K562 (cell line): Measurements from ENCODE around the gene SCARF1. TPM values are rescaled to one million over a fixed set of nuclear protein-coding genes. Genes with fewer than 3 reads are reported as not detected.

Experiments
- ATAC-seq: fragments of 200-7000 bp; cut with Tn5 transposase; 3 replicates; pipeline ENCODE4 v1.9.1; 2020; ENCODE audit warnings: moderate library complexity
- BruUV-seq: library from RNA; stranded (reverse); fragments of 400-500 nt; replicated peaks from 2 replicates; lab custom pipeline; 2021; lab: Mats Ljungman, UMichigan
- CTCF ChIA-PET: fragments of 300-600 bp; formaldehyde crosslinking; extraction: SDS; loops from one replicate; lab custom pipeline; 2021; ENCODE audit warnings: low intra/inter-chr PET ratio; lab: Yijun Ruan, JAX
- POLR2A ChIA-PET: fragments of 300-600, 350-650 bp; sonication (Branson Sonifier 250); formaldehyde crosslinking; extraction: SDS; loops from one replicate; lab custom pipeline; 2021; ENCODE audit warnings: antibody characterized with exemption, inconsistent platforms; lab: Yijun Ruan, JAX
- DNase-seq, 4 experiments: peaks; one replicate each; pipeline versions ENCODE4 v3.0.0 to v3.0.0-alpha.2; 2011 to 2018; ENCODE audit warnings: low spot score in 3 of 4, mixed read lengths in 3 of 4; ENCODE audit errors: extremely low read depth in 1 of 4
- FAIRE-seq: peaks from 2 replicates; lab custom pipeline; 2011; peaks lifted over from hg19 to GRCh38; lab: Jason Lieb, UNC
- H2AFZ ChIP-seq: 2 replicates; pipeline ENCODE4 v1.6.0; 2011; ENCODE audit warnings: low read depth, low read length, control low read depth, inconsistent platforms
- H3K27ac ChIP-seq: fragments of 200-600 bp; 3 replicates; pipeline ENCODE4 v1.8.0; 2011; ENCODE audit warnings: low read depth, mild to moderate bottlenecking, control low read depth, inconsistent platforms, low read length, moderate library complexity, mixed read lengths; ENCODE audit errors: extremely low read depth
- H3K27me3 ChIP-seq, 2 experiments: fragments of 300-600 bp in 1 of 2; 2 replicates in 1 of 2; 3 replicates in 1 of 2; pipeline versions ENCODE4 v1.6.0 to v1.8.0; 2011; ENCODE audit warnings: inconsistent platforms in 2 of 2, low read length in 2 of 2, mild to moderate bottlenecking in 1 of 2, mixed read lengths in 1 of 2, moderate library complexity in 1 of 2; ENCODE audit not compliant: control insufficient read depth in 2 of 2, insufficient read depth in 2 of 2
- H3K36me3 ChIP-seq: fragments of 300-600 bp; 3 replicates; pipeline ENCODE4 v1.8.0; 2011; ENCODE audit warnings: mild to moderate bottlenecking, low read length, inconsistent platforms; ENCODE audit not compliant: control insufficient read depth, insufficient read depth
- H3K4me1 ChIP-seq, 2 experiments: fragments of 200-600 bp in 1 of 2; replicated peaks in 1 of 2; 2 replicates in 1 of 2; 3 replicates in 1 of 2; pipeline versions ENCODE4 v1.5.1 to v1.8.0; 2011; ENCODE audit warnings: inconsistent platforms in 2 of 2, low read length in 2 of 2, mild to moderate bottlenecking in 1 of 2, mixed read lengths in 1 of 2, moderate library complexity in 1 of 2; ENCODE audit not compliant: control insufficient read depth in 2 of 2, insufficient read depth in 2 of 2
- H3K4me2 ChIP-seq: 2 replicates; pipeline ENCODE4 v1.6.1; 2011; ENCODE audit warnings: low read length, control low read depth, inconsistent platforms, mixed read lengths; ENCODE audit not compliant: insufficient read depth
- H3K4me3 ChIP-seq: fragments of 200-600 bp; sonication (generic), shearing (Covaris generic); 2 replicates; pipeline ENCODE4 v1.5.1; 2016; ENCODE audit warnings: control low read depth, inconsistent platforms
- H3K79me2 ChIP-seq: fragments of 200-600 bp; 3 replicates; pipeline ENCODE4 v1.8.0; 2011; ENCODE audit warnings: low read length, inconsistent platforms; ENCODE audit not compliant: control insufficient read depth, insufficient read depth
- H3K9ac ChIP-seq, 2 experiments: 2 replicates each; pipeline versions ENCODE4 v1.6.0 to v1.6.1; 2011; ENCODE audit warnings: low read depth in 2 of 2, low read length in 2 of 2, control low read depth in 1 of 2, inconsistent platforms in 1 of 2, mild to moderate bottlenecking in 1 of 2, mixed read lengths in 1 of 2; ENCODE audit not compliant: insufficient read depth in 1 of 2
- H3K9me1 ChIP-seq: one replicate; pipeline ENCODE4 v1.6.0; 2011; ENCODE audit warnings: inconsistent platforms, mild to moderate bottlenecking, low read length, moderate library complexity; ENCODE audit not compliant: control insufficient read depth, insufficient read depth
- H3K9me3 ChIP-seq: replicated peaks from 2 replicates; pipeline ENCODE4 v1.5.1; 2011; ENCODE audit warnings: low read depth, low read length, inconsistent platforms; ENCODE audit not compliant: control insufficient read depth, insufficient read depth
- H4K20me1 ChIP-seq: replicated peaks from 2 replicates; pipeline ENCODE4 v1.6.1; 2011; ENCODE audit warnings: low read length, inconsistent platforms, mixed read lengths; ENCODE audit not compliant: control insufficient read depth, insufficient read depth
- CEBPB ChIP-seq: fragments of 450-650 bp; IDR thresholded peaks from 2 replicates; pipeline ENCODE4 v1.6.1; 2016; ENCODE audit warnings: missing genetic modification characterization, missing compliant biosample characterization
- ESRRA ChIP-seq: fragments of 450-650 bp; IDR thresholded peaks from 2 replicates; pipeline ENCODE4 v1.6.1; 2014; ENCODE audit warnings: low read depth, mild to moderate bottlenecking, moderate library complexity, borderline replicate concordance
- ESRRB ChIP-seq: fragments of 250-450 bp; sonication (Bioruptor Pico); IDR thresholded peaks from 2 replicates; pipeline ENCODE4 v1.5.0; 2020; ENCODE audit warnings: mild to moderate bottlenecking, moderate library complexity, borderline replicate concordance
- ETS2 ChIP-seq: IDR thresholded peaks from 2 replicates; pipeline ENCODE4 v1.6.1; 2016; ENCODE audit warnings: borderline replicate concordance, missing genetic modification characterization, mild to moderate bottlenecking, moderate library complexity, missing compliant biosample characterization; ENCODE audit not compliant: poor library complexity, severe bottlenecking
- HIVEP1 ChIP-seq: fragments of 250-450 bp; sonication (Bioruptor Pico); IDR thresholded peaks from 2 replicates; pipeline ENCODE4 v1.4.0; 2020; ENCODE audit warnings: mild to moderate bottlenecking
- LEF1 ChIP-seq: fragments of 450-650 bp; IDR thresholded peaks from 2 replicates; pipeline ENCODE4 v1.6.1; 2016; ENCODE audit warnings: mild to moderate bottlenecking
- MAFK ChIP-seq: IDR thresholded peaks from 2 replicates; pipeline ENCODE4 v1.6.1; 2011; ENCODE audit warnings: low read length, improper control_type of control experiment
- MEF2D ChIP-seq: conservative IDR thresholded peaks from 2 replicates; pipeline ENCODE4 v1.6.1; 2016; ENCODE audit warnings: low read depth, missing genetic modification characterization, missing compliant biosample characterization
- MYBL2 ChIP-seq, 2 experiments: fragments of 450-650 bp in 1 of 2; sonication (generic) in 1 of 2; formaldehyde crosslinking in 1 of 2; IDR thresholded peaks; 2 replicates each; pipeline versions ENCODE4 v1.6.1 to v1.8.1; 2017 to 2022; ENCODE audit warnings: borderline replicate concordance in 1 of 2, inconsistent platforms in 1 of 2, low read depth in 1 of 2, mild to moderate bottlenecking in 1 of 2, missing genetic modification reagents in 1 of 2, moderate library complexity in 1 of 2
- PPARD ChIP-seq: fragments of 250-450 bp; sonication (Bioruptor Pico); IDR thresholded peaks from 2 replicates; pipeline ENCODE4 v1.8.0; 2022; ENCODE audit warnings: inconsistent platforms, mild to moderate bottlenecking, moderate library complexity
- RBBP5 ChIP-seq: fragments of 200-600 bp; sonication (generic); IDR thresholded peaks from 2 replicates; pipeline ENCODE4 v1.6.1; 2012; ENCODE audit warnings: borderline replicate concordance, mild to moderate bottlenecking, low read length, control low read depth, inconsistent platforms; ENCODE audit not compliant: insufficient read depth, poor library complexity, severe bottlenecking
- SMARCC2 ChIP-seq: fragments of 450-650 bp; IDR thresholded peaks from 2 replicates; pipeline ENCODE4 v1.6.1; 2017; ENCODE audit warnings: antibody characterized with exemption, moderate library complexity, mild to moderate bottlenecking, low read depth
- SRSF3 ChIP-seq: fragments of 200-400 bp; formaldehyde crosslinking; IDR thresholded peaks from 2 replicates; pipeline ENCODE4 v1.6.1; 2016; ENCODE audit warnings: mild to moderate bottlenecking, low read length, moderate library complexity; ENCODE audit not compliant: insufficient read depth
- TAF7 ChIP-seq: fragments of 450-650 bp; IDR thresholded peaks from 2 replicates; pipeline ENCODE4 v1.6.1; 2016; ENCODE audit warnings: missing genetic modification characterization, missing compliant biosample characterization
- TEAD1 ChIP-seq, 2 experiments: fragments of 450-650 bp in 1 of 2; sonication (generic) in 1 of 2; formaldehyde crosslinking; IDR thresholded peaks; 2 replicates each; pipeline versions ENCODE4 v1.4.0 to v1.8.0; 2020 to 2022; ENCODE audit warnings: mild to moderate bottlenecking in 2 of 2, missing genetic modification reagents in 1 of 2
- TOE1 ChIP-seq, 2 experiments: fragments of 450-650 bp in 1 of 2; sonication (generic) in 1 of 2; formaldehyde crosslinking in 1 of 2; IDR thresholded peaks; 2 replicates each; pipeline versions ENCODE4 v1.7.1 to v1.8.0; 2016 to 2022; ENCODE audit warnings: borderline replicate concordance in 2 of 2, mild to moderate bottlenecking in 2 of 2, antibody characterized with exemption in 1 of 2, inconsistent platforms in 1 of 2, low read depth in 1 of 2, missing genetic modification reagents in 1 of 2, moderate library complexity in 1 of 2
- ZNF347 ChIP-seq: fragments of 450-650 bp; formaldehyde crosslinking; IDR thresholded peaks from 2 replicates; pipeline ENCODE4 v1.4.0; 2020; ENCODE audit warnings: low read depth, mild to moderate bottlenecking, moderate library complexity
- WGBS: fragments of 100-300 bp; shearing (Covaris generic); methylation state at CpG from one replicate; pipeline ENCODE4 v1.1.6; 2016; ENCODE audit warnings: low coverage, mixed read lengths; ENCODE audit not compliant: insufficient coverage; ENCODE audit errors: missing lambda C conversion rate; 5-methylcytosine and 5-hydroxymethylcytosine counted together
- in situ Hi-C: fragments of 300-500 bp; cut with MboI; formaldehyde crosslinking; loops from 4 replicates; pipeline ENCODE4 v1.15.0; 2018; ENCODE audit warnings: inconsistent platforms, mixed read lengths
- intact Hi-C: fragments of 100-400 bp; cut with micrococcal nuclease; formaldehyde crosslinking; loops from 2 replicates; pipeline ENCODE4 v1.14.2; 2022
- polyA plus RNA-seq, 8 experiments: library from polyadenylated mRNA; depleted of rRNA in 4 of 8; stranded (reverse) in 5 of 8; unstranded in 3 of 8; fragments of >200 nt; fragmentation: Nextera tagmentation in 2 of 8; fragmentation: Illumina TruSeq in 1 of 8; extraction: Ambion mirVana in 2 of 8; extraction: Trizol in 1 of 8; gene quantifications; 2 replicates each; pipeline versions ENCODE4 v1.2.1 to v1.2.3, GENCODE V29; 2011 to 2014; ENCODE audit warnings: inconsistent platforms in 1 of 8, missing spikeins in 1 of 8
- total RNA-seq, 7 experiments: library from RNA; depleted of rRNA in 6 of 7; stranded (reverse); fragments of >200 nt in 6 of 7; fragmentation: Illumina TruSeq in 2 of 7; extraction: Trizol in 2 of 7; gene quantifications; 2 replicates each; pipeline versions ENCODE4 v1.2.1 to v1.2.3, GENCODE V29; 2011 to 2021; ENCODE audit warnings: low replicate concordance in 1 of 7
- TF ChIP-seq, protein P1 (sequence below): fragments of 250-450 bp; sonication (Bioruptor Pico); IDR thresholded peaks from 2 replicates; pipeline ENCODE4 v1.5.1; 2021; ENCODE audit warnings: mild to moderate bottlenecking
- TF ChIP-seq, protein P2 (sequence below): IDR thresholded peaks from 2 replicates; pipeline ENCODE4 v1.6.1; 2011; ENCODE audit not compliant: insufficient read length; ENCODE audit errors: extremely low read depth

SCARF1 gene
- total and polyA plus RNA-seq, 9 of the 15 experiments (the other 6 are each of a cell fraction or from before 2014, with no cell fraction given): 0.04 to 2.1 (median 0.63) TPM

DNA sequence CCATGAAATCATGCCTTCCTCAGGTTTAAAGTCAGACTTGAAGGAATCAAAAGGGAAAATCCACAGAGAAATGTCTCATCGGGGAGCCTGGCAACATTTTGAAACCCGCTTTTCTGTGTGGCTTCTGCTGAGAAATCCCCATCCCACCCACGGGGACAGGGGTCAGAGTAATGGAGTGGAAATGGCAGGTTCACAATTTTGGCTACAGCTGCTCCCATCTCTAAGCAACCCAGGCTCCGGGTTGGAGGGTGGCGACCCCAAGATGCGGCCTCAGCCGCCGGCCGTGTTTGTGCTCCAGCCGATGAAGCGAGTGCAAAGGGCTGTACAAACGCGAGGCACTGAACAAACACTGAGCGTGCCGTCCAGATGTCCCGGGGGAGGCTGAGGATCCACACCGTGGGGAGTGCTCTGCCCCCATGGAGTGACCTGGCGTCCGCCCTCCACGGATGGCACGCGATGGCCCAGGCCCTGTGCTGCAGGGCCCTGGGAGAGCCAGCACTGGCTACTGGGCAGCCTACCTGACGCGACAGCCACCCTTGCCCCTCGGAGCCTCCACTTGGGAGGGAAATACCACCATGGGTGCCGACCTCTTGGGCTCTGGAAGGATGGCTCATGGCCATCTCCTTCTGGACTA, 39.1 kb downstream of the SCARF1 start:
- in situ Hi-C loops: no loop called here
- peak overlapping the region in 1 of 2 experiments; percentile 58; a peak in 1 of 4 replicates for H3K9ac ChIP-seq
- CTCF ChIA-PET: no interaction called here
- no peak overlapping the region for H3K4me2 ChIP-seq
- H4K20me1 ChIP-seq: no peaks in the 10 kb centered on the region
- POLR2A ChIA-PET: interaction anchor here (0.6 to 1.6 kb wide), 3 partner anchors 8 to 12 kb away, joined by 3 read pairs; no protein-coding TSS in a partner anchor
- H3K27me3 ChIP-seq: no peaks in the 10 kb centered on the region
- peaks cover 0 to 12% of the 10 kb centered on the region in 2 experiments; a peak in 2 of 5 replicates for H3K4me1 ChIP-seq
- no peaks in the 10 kb centered on the region for H3K9me1 ChIP-seq
- no peak overlapping the region for H3K27ac ChIP-seq
- 68% methylated on average over 7 of the region's 26 CpGs for WGBS
- H3K36me3 ChIP-seq: no peaks in the 10 kb centered on the region
- no peak overlapping the region for H2AFZ ChIP-seq
- no peaks in the 10 kb centered on the region for H3K79me2 ChIP-seq
- ATAC-seq: no peak
- no peak for DNase-seq
- no peak overlapping the region for H3K4me3 ChIP-seq
- H3K9me3 ChIP-seq: 0 out of 2 replicates have a peak, but pooled peaks cover 3% of the 10 kb centered on the region
- no peak for TF ChIP-seq RBBP5
- no peak for TF ChIP-seq ZNF347 (CRISPR knock-in tag)
- TF ChIP-seq TEAD1 (CRISPR knock-in tag; IDR thresholded peaks at IDR 0.05): no peak
- no peak for TF ChIP-seq MYBL2 (IDR thresholded peaks at IDR 0.05; ENCODE audit: low read depth)
- TF ChIP-seq MYBL2 (CRISPR knock-in tag; IDR thresholded peaks at IDR 0.05; ENCODE audit: borderline replicate concordance): no peak
- TF ChIP-seq, protein P1, sequence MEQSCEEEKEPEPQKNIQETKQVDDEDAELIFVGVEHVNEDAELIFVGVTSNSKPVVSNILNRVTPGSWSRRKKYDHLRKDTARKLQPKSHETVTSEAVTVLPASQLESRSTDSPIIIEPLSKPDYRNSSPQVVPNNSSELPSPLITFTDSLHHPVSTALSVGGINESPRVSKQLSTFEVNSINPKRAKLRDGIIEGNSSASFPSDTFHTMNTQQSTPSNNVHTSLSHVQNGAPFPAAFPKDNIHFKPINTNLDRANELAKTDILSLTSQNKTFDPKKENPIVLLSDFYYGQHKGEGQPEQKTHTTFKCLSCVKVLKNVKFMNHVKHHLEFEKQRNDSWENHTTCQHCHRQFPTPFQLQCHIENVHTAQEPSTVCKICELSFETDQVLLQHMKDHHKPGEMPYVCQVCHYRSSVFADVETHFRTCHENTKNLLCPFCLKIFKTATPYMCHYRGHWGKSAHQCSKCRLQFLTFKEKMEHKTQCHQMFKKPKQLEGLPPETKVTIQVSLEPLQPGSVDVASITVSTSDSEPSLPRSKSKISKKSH: no peak
- no peak for TF ChIP-seq SMARCC2
- TF ChIP-seq LEF1: no peak
- no peak for TF ChIP-seq MEF2D (tag)
- TF ChIP-seq SRSF3: no peak
- TF ChIP-seq ESRRB: no peak
- TF ChIP-seq PPARD (CRISPR knock-in tag): no peak
- TF ChIP-seq ETS2: no peak
- TF ChIP-seq TOE1 (IDR thresholded peaks at IDR 0.05; ENCODE audit: borderline replicate concordance): no peak
- TF ChIP-seq TOE1 (CRISPR knock-in tag; IDR thresholded peaks at IDR 0.05; ENCODE audit: borderline replicate concordance, low read depth): no peak
- TF ChIP-seq ESRRA: no peak
- TF ChIP-seq, protein P2, sequence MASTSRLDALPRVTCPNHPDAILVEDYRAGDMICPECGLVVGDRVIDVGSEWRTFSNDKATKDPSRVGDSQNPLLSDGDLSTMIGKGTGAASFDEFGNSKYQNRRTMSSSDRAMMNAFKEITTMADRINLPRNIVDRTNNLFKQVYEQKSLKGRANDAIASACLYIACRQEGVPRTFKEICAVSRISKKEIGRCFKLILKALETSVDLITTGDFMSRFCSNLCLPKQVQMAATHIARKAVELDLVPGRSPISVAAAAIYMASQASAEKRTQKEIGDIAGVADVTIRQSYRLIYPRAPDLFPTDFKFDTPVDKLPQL: no peak
- TF ChIP-seq HIVEP1: no peak
- no peak for TF ChIP-seq CEBPB (tag)
- TF ChIP-seq TAF7 (tag): no peak
- no peak for TF ChIP-seq MAFK
- TF ChIP-seq, all 486 proteins: peak for 0
- intact Hi-C loops: no loop called here
- FAIRE-seq: no peak
- BruUV-seq: no TSS peak
